OCI-LY7 (cell line): ENCODE results near the gene GRK4. TPM values are rescaled to one million over a fixed set of nuclear protein-coding genes. Genes with fewer than 3 reads are reported as not detected.
"Not testable (repeated sequence)": the region's sequence is repeated elsewhere in the genome, so short reads cannot be mapped to it uniquely, and the experiment has no call there.

Source experiments
- BruUV-seq: library from RNA; stranded (reverse); fragments of 400-500 nt; replicated peaks from 2 replicates; lab custom pipeline; 2021; lab: Mats Ljungman, UMichigan
- CTCF ChIA-PET: fragments of 300-600 bp; sonication (Branson Sonifier 250); formaldehyde crosslinking; loops from one replicate; lab custom pipeline; 2022; ENCODE audit warnings: antibody characterized with exemption; ENCODE audit not compliant: unreplicated experiment; lab: Charles Lee
- POLR2A ChIA-PET: fragments of 300-600 bp; sonication (Branson Sonifier 250); formaldehyde crosslinking; loops from one replicate; lab custom pipeline; 2022; ENCODE audit warnings: antibody characterized with exemption; lab: Charles Lee
- DNase-seq: peaks from one replicate; pipeline ENCODE4 v3.0.0-alpha.2; 2015; ENCODE audit warnings: low spot score
- H2AFZ ChIP-seq: fragments of 200-600 bp; sonication (generic), shearing (Covaris generic); 2 replicates; pipeline ENCODE4 v1.6.1; 2014; ENCODE audit warnings: mild to moderate bottlenecking, antibody characterized with exemption, low read length, moderate library complexity
- H3K27ac ChIP-seq: fragments of 200-600 bp; sonication (generic); 2 replicates; pipeline ENCODE4 v1.5.1; 2014; ENCODE audit warnings: mixed run types, low read depth, mild to moderate bottlenecking, moderate library complexity, low read length, inconsistent platforms; ENCODE audit not compliant: poor library complexity, severe bottlenecking
- H3K36me3 ChIP-seq: fragments of 200-600 bp; sonication (generic); 2 replicates; pipeline ENCODE4 v1.6.1; 2014; ENCODE audit warnings: mild to moderate bottlenecking, antibody characterized with exemption, low read length, moderate library complexity, mixed read lengths; ENCODE audit not compliant: insufficient read depth
- H3K4me1 ChIP-seq: fragments of 200-600 bp; sonication (generic); 2 replicates; pipeline ENCODE4 v1.5.1; 2014; ENCODE audit warnings: mild to moderate bottlenecking, low read length; ENCODE audit not compliant: insufficient read depth, poor library complexity, severe bottlenecking
- H3K4me2 ChIP-seq: fragments of 200-600 bp; sonication (generic); 2 replicates; pipeline ENCODE4 v1.6.1; 2014; ENCODE audit warnings: mild to moderate bottlenecking, low read length
- H3K4me3 ChIP-seq: fragments of 200-600 bp; sonication (generic); 2 replicates; pipeline ENCODE4 v1.5.1; 2014; ENCODE audit warnings: mild to moderate bottlenecking, low read depth, low read length; ENCODE audit not compliant: poor library complexity, severe bottlenecking
- H3K79me2 ChIP-seq: fragments of 200-600 bp; sonication (generic); 2 replicates; pipeline ENCODE4 v1.6.1; 2016; ENCODE audit warnings: low read depth, mild to moderate bottlenecking, low read length, moderate library complexity, mixed read lengths; ENCODE audit not compliant: insufficient read depth
- H3K9me2 ChIP-seq: fragments of 200-600 bp; sonication (generic); 2 replicates; pipeline ENCODE4 v1.6.1; 2016; ENCODE audit warnings: mild to moderate bottlenecking, low read length, mixed read lengths; ENCODE audit not compliant: insufficient read depth
- H3K9me3 ChIP-seq: fragments of 200-600 bp; sonication (generic); 2 replicates; pipeline ENCODE4 v1.6.1; 2014; ENCODE audit warnings: mild to moderate bottlenecking, mixed run types, low read length, mixed read lengths
- H4K20me1 ChIP-seq: fragments of 200-600 bp; sonication (generic); 2 replicates; pipeline ENCODE4 v1.6.1; 2014; ENCODE audit warnings: mild to moderate bottlenecking, antibody characterized with exemption, low read length, moderate library complexity, mixed read lengths; ENCODE audit not compliant: insufficient read depth
- EZH2phosphoT487 ChIP-seq: fragments of 200-600 bp; sonication (generic); IDR thresholded peaks from 2 replicates; pipeline ENCODE4 v1.6.1; 2018; ENCODE audit warnings: low read depth, borderline replicate concordance, mild to moderate bottlenecking, mixed run types, antibody characterized with exemption, low read length, moderate library complexity, mixed read lengths
- intact Hi-C: fragments of 100-400 bp; cut with micrococcal nuclease; formaldehyde crosslinking; loops from one replicate; pipeline ENCODE4 v1.10.0; 2022; ENCODE audit not compliant: unreplicated experiment
- total RNA-seq, 2 experiments: library from RNA; depleted of rRNA in 1 of 2; stranded (reverse); fragments of >200 nt in 1 of 2; shearing (Covaris generic) in 1 of 2; gene quantifications; 2 replicates each; pipeline ENCODE4 v1.2.3, GENCODE V29; 2014 to 2022
- TF ChIP-seq, protein P1 (sequence below): fragments of 200-600 bp; sonication (generic); conservative IDR thresholded peaks from 2 replicates; pipeline ENCODE4 v1.5.1; 2014; ENCODE audit warnings: mild to moderate bottlenecking, antibody characterized with exemption, low read length, moderate library complexity, mixed read lengths

The GRK4 gene
- total RNA-seq, 2 experiments from 2014 or later: 6.5 to 9.1 TPM

DNA sequence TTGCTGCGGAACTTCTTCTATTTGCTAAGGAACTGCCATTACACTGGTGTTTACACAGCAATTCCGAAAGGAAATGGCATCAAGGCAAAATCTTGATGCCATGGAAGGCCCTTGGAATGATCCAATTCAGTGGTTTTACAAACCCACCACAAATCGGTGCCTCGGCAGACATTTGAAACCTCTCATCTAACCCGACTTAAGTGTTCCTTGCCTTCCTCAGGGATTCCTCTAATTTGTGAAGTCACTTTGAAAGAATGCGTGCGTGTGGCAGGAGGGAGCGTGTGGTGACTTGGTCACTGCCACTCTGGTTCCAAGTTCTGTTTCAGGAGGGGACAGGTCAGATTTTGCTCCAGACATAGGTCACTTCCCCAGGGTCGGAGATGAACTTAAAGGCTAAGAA, 4.9 kb upstream of the GRK4 start:
- peaks cover 20% of the 10 kb centered on the region for H4K20me1 ChIP-seq
- TF ChIP-seq EZH2phosphoT487: no peak
- ChIA-PET POLR2A (interaction anchor here (0.6 kb wide), 1 partner anchor 600 kb away, joined by 3 read pairs; no protein-coding TSS in a partner anchor), CTCF (no interaction called here)
- BruUV-seq: no TSS peak
- H3K4me1 ChIP-seq: peaks cover 12% of the 10 kb centered on the region
- no peak overlapping the region for H3K4me2 ChIP-seq
- no peak overlapping the region for H2AFZ ChIP-seq
- no peak overlapping the region for H3K4me3 ChIP-seq
- H3K79me2 ChIP-seq: peaks cover 72% of the 10 kb centered on the region
- no peak for DNase-seq
- H3K9me3 ChIP-seq: no peaks in the 10 kb centered on the region
- H3K9me2 ChIP-seq: no peaks in the 10 kb centered on the region
- no peak overlapping the region for H3K27ac ChIP-seq
- H3K36me3 ChIP-seq: peaks cover 74% of the 10 kb centered on the region
- intact Hi-C loops: loop anchor here (5.0 kb wide), 1 partner anchor 261 kb away; no protein-coding TSS in a partner anchor

DNA sequence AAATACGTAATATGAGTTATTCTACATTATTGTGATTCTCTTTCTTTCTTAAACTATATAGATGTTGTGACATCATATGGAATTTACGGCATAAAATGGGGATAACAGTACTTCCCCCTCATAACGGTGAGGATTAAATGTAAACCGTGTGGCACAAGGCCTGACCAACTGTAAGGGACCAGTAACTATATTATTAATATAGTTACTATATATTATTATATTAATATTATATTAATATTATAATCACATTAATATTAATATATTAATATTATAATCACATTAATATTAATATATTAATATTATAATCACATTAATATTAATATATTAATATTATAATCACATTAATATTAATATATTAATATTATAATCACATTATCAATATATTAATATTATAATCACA, 2.9 kb upstream of the GRK4 start:
- Histone ChIP-seq H3K36me3 (peaks cover 56% of the 10 kb centered on the region), H3K79me2 (peaks cover 78% of the 10 kb centered on the region), H3K4me2 (peak overlapping the region; percentile 66), H3K4me1 (peaks cover 22% of the 10 kb centered on the region), H3K4me3 (peak overlapping the region; percentile 58), H4K20me1 (peaks cover 19% of the 10 kb centered on the region)
- H2AFZ ChIP-seq, BruUV-seq, H3K27ac ChIP-seq, H3K9me3 ChIP-seq, H3K9me2 ChIP-seq, POLR2A ChIA-PET, CTCF ChIA-PET: not testable (repeated sequence)
- intact Hi-C loops: loop anchor here (10.0 kb wide), 1 partner anchor 496 kb away; the partner anchor contains the start of gene RNF4
- peak; percentile 52 for DNase-seq

DNA sequence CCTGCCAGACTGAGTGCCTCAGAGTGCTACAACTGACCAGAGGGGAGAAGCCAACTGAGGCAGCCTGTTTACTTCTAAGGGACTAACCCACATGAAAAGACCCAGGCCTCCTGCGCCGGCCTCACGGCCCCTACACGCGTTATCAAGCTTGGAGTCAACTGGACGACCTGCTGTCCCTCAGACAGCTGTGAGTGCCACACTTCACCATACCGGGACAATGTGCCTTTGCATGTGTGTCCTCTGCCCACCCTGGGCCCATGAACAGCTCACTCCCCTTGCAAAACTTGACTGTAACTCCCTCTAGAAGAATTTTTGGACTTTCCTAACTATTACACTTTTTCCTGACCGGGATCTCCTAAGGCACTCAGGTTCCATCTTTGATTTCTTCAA, 2.0 kb upstream of the GRK4 start:
- Histone ChIP-seq H3K4me1 (peaks cover 22% of the 10 kb centered on the region), H3K36me3 (peaks cover 46% of the 10 kb centered on the region), H3K9me3 (no peaks in the 10 kb centered on the region), H3K79me2 (peaks cover 68% of the 10 kb centered on the region), H3K27ac (peak overlapping the region; percentile 69), H2AFZ (no peak overlapping the region), H4K20me1 (peaks cover 10% of the 10 kb centered on the region), H3K4me3 (peak overlapping the region; percentile 83), H3K4me2 (peak overlapping the region; percentile 78), H3K9me2 (no peaks in the 10 kb centered on the region)
- TF ChIP-seq, protein P1, sequence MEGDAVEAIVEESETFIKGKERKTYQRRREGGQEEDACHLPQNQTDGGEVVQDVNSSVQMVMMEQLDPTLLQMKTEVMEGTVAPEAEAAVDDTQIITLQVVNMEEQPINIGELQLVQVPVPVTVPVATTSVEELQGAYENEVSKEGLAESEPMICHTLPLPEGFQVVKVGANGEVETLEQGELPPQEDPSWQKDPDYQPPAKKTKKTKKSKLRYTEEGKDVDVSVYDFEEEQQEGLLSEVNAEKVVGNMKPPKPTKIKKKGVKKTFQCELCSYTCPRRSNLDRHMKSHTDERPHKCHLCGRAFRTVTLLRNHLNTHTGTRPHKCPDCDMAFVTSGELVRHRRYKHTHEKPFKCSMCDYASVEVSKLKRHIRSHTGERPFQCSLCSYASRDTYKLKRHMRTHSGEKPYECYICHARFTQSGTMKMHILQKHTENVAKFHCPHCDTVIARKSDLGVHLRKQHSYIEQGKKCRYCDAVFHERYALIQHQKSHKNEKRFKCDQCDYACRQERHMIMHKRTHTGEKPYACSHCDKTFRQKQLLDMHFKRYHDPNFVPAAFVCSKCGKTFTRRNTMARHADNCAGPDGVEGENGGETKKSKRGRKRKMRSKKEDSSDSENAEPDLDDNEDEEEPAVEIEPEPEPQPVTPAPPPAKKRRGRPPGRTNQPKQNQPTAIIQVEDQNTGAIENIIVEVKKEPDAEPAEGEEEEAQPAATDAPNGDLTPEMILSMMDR: no peak
- no peak for TF ChIP-seq EZH2phosphoT487
- BruUV-seq: no TSS peak
- ChIA-PET POLR2A (interaction anchor here (1.0 to 1.5 kb wide), 4 partner anchors 26 to 197 kb away, joined by 3 to 6 read pairs (median 4); no protein-coding TSS in a partner anchor), CTCF (no interaction called here)
- intact Hi-C loops: loop anchor here (10.0 kb wide), 1 partner anchor 497 kb away; the partner anchor contains the start of gene RNF4
- DNase-seq: peak; percentile 62
